ENCODE results near the gene CAPN5.
A peak's percentile ranks its signal among the peaks of the same experiment; 100 is the strongest.

The CAPN5 gene

DNA sequence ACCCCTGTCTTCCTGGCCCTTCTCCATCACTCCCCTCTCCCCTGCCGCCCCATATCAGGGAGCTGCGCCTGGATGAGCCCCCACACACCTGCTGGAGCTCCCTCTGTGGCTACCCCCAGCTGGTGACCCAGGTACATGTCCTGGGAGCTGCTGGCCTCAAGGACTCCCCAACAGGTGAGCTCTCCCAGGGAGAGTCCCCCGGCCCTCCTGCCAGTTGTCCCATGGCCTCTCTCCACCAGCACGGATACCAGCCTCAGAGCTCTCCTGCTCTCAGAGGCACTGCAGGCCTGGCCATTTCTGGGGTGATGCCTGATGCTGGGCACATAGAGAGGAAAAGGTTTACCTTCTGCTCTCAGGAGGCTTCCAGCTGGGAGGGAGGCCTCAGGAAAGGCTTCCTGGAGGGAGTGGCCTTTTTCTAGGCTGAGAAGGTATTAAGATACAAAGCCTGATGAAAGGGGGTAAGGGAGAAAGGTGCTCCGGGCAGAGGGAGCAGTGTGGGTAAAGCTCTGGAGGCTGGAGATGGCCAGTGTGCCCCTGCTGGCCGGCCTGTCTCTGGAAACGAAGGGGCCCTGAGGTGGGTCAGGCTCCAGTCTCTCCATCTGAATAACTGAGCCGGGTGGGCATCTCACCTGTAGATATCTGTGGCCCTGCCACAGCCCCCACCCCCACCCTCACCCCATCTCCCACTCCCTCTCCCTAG, 55.3 kb downstream of the CAPN5 start:
- no peak for DNase-seq

DNA sequence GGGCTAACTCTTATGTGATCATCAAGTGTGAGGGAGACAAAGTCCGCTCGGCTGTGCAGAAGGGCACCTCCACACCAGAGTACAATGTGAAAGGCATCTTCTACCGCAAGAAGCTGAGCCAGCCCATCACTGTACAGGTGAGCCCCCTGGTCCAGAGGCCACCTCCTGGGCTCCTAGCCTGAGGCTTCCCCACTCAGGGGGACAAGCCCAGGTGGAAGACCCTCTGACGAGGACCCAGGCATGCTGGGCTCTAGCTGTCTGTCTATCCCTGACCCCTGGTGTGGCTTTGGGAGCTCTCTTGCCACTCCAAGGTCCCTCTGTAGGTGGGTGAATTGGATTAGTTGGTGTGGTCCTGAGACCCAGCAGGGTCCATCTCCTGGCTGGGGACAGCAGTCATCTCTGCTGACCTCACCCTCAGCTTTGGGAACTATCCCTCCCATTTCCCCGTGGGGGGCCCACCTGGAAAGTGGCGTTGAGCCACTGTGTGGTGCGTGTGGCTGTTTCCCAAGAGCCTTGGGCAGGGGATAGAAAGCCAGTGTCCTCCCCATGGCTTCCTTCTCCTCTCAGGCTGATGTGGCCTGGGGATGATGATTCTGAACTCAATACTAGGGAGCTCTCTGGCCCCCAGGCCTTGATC, 55.9 kb downstream of the CAPN5 start:
- no peak for DNase-seq

DNA sequence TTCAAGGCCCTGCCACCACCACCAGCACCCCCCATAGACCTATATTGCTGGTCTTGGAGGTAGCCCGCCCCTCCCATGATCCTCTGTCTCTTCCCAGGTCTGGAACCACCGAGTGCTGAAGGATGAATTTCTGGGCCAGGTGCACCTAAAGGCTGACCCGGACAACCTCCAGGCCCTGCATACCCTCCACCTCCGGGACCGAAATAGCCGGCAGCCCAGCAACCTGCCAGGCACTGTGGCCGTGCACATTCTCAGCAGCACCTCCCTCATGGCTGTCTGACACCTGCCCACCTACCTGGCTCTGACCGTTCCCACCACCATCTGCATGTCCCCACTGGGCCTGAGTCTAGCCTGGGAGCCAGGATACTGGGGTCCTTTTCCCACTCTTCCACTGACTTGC, 56.8 kb downstream of the CAPN5 start:
- DNase-seq: no peak

DNA sequence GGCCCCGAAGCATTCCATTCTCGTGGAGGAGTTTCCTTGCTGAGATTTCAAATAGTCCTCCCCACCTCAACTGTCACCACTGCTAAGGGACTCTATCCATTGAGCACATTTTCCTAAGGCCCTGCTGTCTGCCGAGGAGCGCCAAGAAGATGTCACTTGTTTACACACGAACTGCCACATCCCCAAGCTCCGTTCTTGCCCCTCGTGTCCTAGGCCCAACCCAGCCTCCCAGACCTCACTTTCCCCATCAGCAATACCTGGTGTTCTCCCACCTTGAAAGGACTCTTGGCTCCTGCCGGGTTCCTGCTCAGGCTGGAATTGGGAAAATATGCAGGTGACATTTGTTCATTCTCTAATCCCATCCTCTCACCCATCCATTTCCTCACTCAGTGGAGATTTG, 57.3 kb downstream of the CAPN5 start:
- no peak for DNase-seq

DNA sequence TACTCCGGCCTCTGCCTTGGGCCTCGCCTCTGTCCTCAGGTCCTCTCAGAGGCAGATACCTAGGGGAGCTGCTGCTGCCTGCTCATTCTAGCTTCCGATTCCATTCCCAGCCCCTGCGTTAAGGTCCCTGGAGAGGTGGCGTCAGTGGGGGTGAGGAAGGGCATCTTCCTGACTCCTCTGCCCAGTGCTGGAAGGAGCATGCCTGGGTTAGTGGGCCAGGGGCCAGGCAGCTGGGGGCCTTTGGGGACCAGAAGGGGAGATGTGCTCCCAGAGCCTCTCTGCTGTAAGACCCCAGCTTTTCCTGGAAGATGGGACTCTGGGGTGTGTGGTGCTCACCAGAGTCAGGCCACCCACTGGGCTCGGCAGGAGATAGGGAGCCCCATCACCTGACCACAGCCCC, 57.7 kb downstream of the CAPN5 start:
- no peak for DNase-seq

DNA sequence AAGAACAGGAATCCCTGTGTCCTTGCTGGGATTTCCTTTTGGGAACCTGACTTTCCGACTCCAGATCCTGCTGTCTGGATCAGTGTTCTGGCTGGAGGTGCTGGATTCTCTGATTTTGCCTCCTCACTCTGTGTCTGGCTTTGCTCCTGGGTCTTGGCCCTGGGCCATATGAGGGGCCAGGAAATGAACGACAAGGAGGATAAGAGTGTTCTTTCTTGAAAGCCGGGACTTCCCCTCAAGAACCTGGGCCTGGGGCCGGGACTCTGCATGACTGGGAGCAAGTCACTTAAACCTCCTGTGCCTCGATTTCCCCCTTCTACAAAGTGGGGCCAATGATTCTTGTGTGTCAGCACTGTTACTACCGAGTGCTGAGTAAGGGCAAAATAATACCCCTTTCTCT, 58.4 kb downstream of the CAPN5 start:
- DNase-seq: no peak

DNA sequence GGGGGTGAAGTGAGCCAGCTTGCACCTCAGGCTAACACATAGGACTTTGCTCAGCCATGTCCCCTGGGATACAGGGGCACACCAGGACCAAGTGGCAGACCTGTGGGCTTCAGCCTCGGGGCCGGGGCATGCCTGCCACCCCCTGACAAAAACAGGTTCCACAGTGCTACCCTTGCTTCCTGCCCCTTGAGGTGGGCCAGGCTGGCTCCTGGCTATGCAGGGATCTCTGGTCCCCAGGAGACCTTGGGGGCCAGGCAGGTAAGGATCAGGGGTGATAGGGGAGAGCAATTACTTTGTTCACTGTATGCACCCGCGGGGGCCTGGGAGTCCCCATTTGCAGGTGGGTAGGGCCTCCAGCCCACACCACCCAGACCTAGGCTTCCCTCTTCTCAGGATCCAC, 58.9 kb downstream of the CAPN5 start:
- no peak for DNase-seq

DNA sequence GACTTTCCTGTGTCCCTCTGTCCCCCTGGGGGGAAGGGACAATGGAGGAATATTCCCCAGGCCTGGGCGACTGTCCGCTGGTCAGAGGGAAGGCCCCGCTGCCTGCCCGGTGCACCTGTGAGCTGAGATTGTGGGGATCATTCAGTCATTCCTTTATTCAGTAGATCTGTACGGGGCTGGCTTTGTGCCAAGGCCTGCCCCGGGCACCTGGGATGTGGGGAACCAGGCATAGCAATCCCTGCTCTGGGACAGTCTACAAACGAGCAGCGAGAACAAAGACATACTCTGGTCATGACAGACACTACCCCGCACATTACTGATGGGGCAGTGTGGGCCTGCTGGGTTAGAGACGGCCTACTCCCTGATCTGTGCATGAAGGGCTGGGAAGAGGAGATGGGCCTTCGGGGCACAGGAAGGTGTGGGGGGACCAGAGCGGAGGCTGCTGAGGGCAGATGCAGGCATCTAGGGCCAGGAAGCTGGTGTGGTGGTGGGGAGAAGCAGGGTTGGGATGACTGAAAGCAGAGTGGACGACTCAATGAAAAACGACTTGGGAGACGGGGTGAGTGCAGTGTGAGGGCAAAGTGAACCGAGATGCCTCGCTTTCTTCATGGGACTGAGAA, 59.5 kb downstream of the CAPN5 start:
- no peak for DNase-seq

DNA sequence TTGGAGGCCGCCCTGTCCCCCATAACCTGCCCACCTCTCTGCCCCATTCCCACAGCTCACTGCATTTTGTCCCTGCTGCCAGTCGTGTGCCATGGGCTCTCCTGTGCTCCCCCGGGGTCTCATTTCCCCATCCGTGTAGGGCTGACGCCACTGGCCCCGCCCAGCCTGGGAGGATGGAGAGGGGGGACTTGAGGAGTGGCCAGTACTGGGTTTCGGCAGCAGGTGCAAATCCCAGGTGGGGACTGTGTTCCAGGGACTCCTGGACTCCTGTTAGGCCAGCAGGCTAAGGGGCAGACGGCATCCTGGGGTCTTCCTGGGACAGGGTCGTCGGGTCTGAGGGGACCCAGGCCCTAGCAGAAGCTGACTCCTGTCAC, 60.1 kb downstream of the CAPN5 start:
- DNase-seq: no peak

DNA sequence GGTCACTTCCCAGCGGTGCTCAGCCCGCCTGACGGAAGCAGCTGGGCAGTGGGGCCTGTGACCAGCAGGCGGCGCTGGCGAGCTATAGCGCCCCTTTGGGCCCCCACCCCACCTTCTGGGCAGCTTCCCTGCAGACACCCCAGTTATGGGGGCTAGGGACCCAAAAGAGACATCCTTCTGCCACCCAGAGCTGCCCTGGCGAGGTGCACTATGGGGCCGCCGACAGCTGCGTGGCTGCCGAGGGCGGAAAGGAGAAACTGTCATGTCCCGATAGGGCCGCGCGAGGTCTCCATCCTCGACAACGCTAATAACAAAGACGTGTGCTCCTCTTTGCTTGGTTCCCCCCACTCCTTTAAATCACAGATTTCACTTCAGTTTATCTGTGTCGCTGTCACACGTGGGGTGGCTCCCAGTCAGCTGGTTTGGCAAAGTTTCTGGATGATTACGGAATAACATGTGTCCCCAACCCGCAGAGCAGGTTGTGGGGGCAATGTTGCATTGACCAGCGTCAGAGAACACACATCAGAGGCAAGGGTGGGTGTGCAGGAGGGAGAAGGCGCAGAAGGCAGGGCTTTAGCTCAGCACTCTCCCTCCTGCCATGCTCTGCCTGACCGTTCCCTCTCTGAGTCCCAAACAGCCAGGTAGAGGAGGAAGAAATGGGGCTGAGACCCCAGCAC, 60.6 kb downstream of the CAPN5 start:
- DNase-seq: peak; percentile 91

DNA sequence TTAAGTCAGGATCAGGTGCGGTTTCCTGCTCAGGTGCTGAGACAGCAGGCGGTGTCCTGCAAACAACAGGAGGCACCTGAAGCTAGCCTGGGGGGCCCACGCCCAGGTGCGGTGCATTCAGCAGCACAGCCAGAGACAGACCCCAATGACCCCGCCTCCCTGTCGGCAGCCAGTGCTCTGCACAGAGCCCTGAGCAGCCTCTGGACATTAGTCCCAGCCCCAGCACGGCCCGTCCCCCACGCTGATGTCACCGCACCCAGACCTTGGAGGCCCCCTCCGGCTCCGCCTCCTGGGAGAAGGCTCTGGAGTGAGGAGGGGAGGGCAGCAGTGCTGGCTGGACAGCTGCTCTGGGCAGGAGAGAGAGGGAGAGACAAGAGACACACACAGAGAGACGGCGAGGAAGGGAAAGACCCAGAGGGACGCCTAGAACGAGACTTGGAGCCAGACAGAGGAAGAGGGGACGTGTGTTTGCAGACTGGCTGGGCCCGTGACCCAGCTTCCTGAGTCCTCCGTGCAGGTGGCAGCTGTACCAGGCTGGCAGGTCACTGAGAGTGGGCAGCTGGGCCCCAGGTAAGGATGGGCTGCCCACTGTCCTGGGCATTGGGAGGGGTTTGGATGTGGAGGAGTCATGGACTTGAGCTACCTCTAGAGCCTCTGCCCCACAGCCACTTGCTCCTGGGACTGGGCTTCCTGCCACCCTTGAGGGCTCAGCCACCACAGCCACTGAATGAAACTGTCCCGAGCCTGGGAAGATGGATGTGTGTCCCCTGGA, 61.3 kb downstream of the CAPN5 start, which contains the start of gene MYO7A:
Gene MYO7A (plus strand): TSS at position 327 of the 772 bp plus-strand sequence. CDS start 2,389 bp downstream, outside the sequence.
- no peak for DNase-seq

DNA sequence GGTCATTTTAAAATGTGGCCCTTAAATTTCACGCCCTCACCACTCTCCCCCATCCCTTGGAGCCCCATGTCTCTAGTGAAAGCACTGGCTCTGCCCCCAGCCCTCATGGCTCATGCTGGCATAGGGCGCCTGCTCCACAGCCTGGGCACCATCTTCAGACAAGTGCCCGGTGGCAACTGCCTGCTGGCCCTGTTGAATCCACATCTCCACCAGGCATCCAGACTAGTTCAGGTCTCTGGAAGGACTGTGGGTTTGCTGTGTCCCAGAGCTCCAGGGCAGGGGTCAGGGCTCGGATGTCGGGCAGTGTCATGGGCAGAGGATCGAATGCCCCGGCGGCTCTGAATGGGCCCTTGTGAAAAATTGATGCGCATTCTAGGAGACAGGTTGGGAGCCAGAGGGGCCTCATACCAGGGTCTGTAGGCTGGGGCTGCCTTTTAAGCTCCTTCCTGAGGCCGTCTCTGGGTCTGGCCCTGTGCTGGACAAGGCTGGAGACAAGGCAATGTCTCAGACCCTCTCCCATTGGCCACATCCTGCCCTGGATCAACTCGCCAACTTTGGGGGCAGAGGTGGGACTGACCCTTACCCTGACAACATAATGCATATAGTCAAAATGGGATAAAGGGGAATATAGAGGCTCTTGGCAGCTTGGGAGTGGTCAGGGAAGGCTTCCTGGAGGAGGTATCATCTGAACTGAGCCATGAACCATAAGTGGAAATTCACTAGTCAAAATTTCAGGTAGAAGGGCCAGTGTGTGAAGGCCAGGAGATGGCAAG, 62.5 kb downstream of the CAPN5 start:
- no peak for DNase-seq

DNA sequence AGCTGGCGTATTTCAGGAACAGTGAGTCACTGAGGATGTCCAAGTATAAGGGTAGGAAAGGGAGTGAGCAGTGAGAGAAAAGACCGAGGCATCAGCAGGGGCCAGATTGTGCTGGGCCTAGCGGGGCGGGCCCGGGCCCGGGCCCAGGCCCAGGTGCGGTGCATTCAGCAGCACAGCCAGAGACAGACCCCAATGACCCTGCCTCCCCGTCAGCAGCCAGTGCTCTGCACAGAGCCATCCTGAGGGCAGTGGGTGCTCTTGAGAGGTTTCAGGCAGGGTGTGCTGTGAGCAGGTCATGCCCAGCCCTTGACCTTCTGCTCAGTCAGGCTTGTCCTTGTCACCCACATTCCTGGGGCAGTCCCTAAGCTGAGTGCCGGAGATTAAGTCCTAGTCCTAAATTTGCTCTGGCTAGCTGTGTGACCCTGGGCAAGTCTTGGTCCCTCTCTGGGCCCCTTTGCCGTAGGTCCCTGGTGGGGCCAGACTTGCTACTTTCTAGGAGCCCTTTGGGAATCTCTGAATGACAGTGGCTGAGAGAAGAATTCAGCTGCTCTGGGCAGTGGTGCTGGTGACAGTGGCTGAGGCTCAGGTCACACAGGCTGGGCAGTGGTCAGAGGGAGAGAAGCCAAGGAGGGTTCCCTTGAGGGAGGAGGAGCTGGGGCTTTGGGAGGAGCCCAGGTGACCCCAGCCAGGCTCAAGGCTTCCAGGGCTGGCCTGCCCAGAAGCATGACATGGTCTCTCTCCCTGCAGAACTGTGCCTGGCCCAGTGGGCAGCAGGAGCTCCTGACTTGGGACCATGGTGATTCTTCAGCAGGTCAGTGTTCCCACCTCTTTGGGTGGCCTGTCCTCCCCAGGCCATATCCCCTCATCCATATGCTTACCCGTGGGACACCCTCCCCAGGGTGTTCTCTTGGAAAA, 63.3 kb downstream of the CAPN5 start:
- DNase-seq: no peak

DNA sequence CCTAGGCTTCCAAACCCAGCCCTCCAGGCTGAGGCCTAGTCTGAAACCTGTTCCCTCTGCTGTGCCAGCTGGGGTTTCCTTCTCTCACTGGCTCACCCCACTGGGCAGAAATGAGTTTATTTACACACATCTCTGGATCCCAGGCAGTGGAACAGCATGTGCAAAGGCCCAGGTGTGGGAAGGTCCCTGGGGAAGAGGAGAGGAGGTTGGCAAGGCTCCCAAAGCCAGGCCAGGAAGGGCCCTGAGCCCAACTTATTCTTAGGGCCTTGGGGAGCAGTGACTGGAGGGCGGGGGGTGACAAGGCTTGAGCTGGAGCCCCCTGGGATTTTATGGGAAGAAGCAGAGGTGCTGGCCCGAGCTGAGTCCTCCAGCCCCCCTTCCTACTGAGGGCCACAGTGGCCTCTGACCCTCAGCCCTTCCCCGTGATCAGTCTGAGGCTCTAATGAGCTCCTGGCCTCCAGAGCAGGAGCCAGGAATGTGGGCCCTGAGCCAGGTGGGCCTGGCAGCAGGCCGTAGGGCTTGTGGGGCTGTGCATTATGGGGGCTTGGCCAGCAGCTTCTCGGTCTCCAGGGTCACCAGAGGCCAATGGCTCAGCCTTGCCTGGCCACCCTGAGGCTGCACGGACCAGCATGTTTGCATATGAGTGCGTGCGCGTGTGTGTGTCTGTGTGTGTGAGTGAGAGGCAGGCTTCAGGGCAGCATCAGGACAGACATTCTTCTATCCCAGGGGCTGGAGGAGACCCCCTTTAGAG, 64.2 kb downstream of the CAPN5 start:
- DNase-seq: no peak

DNA sequence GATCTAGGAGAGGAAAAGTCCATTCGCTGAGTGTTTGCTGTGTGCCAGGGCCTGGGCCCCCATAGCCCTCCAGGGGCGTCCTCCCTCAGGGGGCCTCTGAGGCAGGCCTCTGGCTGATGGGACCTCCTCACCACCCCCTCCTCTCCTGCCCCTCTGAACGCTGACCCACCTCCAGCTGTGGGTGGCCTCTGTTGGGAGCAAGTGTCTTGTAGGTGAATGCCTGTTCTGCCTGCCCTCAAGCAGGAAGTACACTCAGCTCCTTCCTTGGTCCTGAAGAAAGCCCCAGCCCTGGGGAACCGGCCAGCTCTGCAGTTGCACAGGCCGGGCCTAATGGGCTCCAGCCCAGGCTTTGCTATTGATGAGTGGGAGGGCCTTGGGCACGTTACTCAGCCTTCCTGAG, 64.8 kb downstream of the CAPN5 start:
- DNase-seq: no peak

DNA sequence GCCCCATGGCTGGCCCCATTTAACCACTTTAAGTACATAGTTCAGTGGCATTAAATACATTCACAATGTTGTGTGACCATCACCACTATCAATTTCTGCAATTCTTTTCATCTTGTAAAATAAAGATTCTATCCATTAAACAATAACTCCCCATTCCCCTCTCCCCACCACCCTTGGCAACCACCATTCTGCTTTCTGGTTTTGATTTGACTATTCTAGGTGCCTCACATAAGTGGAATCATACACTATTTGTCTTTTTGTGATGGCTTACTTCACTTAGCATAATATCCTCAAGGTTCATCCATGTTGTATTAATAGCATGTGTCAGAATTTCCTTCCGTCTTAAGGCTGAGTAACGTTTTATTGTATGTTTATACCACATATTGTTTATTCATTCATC, 68.3 kb downstream of the CAPN5 start:
- DNase-seq: no peak

DNA sequence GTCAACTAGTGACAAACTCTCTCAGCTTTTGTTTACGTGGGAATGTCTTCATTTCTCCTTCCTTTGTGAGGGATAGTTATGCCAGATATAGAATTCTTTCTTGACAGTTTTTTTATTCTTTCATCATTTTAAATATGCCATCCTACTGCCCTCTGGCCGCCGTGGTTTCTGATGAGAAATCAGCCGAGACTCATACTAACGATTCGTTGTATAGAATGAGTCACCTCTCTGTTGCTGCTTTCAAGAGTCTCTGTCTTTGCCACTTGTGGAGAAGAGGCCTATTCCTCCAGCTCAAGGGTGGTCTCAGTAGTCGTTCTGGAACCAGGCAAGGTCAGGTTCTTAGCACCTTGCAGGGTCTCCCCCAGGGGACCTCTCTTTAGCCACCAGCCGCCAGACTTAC, 69.3 kb downstream of the CAPN5 start:
- no peak for DNase-seq

DNA sequence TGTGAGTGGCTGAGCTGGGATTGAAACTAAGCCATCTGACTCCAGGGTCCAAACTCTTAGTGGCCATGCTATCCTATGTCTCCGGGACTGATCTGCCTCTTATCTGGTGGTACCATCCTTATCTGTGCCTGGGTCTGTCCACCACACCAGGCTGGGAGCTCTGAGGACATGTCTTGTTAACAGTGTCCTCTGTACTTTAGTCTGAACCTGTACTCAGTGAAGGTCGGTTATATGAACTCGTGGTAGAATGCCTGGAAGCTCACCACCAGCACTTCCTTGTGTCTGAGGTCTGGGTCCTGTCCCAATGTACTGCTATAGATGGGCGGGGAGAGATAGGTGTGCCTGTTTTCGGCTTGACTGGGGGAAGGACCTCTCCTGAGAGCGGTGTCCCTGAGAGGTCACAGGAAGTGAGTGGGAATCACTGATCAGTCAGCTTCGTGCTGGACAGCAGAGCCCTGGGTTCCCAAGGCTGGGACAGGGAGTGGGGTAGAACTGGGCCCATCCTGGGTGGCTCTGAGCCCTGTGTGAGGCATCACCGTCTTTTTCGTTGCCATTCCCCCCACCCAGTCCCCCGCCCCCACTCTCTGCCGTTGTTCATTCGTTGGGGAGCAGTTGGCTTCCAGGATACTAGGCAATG, 70.1 kb downstream of the CAPN5 start:
- DNase-seq: no peak

DNA sequence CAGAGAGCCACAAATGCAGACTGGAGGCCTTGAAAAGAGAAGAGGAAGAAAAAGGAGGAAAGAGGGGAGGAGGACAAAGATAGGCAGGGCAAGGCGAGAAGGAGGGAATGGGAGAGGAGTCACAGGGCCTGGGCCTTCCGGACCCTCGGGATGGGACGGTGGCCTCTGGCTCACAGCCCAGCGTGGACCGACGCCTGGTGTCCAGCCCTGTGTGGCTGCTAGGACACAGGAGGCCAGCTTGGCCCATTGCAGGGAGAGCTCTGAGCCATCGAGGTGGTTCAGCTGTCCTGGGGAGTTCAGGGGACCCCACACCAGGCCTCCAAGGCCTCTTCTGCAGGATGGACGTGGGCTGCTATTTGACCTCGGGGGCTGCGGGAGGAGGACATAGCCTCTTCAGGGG, 70.7 kb downstream of the CAPN5 start:
- no peak for DNase-seq

DNA sequence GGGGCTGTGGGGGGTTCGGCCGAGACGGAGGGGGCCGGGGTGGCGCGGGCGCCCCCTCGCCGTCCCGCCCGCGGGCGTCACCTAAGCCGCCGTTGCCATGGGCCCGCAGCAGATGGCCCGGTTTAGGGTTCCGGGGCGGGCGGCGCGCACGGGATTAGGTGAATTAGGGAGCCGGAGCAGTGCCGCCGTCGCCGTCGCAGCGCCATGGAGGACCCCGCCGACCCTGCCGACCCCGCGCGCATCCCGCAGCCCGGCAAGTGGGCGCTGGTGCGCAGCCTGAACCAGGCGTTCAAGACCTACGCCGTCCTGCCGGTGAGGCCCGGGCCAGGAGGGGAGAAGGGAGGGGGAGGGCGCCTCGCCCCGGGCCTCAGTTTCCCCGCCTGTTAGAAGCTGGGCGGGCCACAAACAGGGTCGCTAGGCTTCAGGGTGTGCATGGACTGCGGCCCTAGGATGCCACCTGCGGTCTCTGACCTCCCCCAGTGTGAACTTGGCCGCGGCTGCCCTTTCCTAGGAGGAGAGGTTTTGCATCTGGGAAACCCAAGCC, 71.4 kb downstream of the CAPN5 start:
- DNase-seq: no peak

Data from 8988T (cell line).